Mucosa of descending colon (tissue), 3 donors: ENCODE results near the gene TLR6. TPM values are rescaled to one million over a fixed set of nuclear protein-coding genes. Genes with fewer than 3 reads are reported as not detected.

ENCODE experiments used
- ATAC-seq: fragments of 200-7000 bp; cut with Tn5 transposase; one replicate; pipeline ENCODE4 v1.9.1; 2020; ENCODE audit warnings: mild to moderate bottlenecking, moderate library complexity
- DNase-seq, 3 donors: peaks; one replicate each; pipeline ENCODE4 v3.0.0-alpha.2; 2020
- H3K36me3 ChIP-seq: fragments of 200-600 bp; one replicate; pipeline ENCODE4 v1.8.0; 2021; ENCODE audit warnings: low read depth, mild to moderate bottlenecking
- H3K4me1 ChIP-seq: fragments of 200-600 bp; one replicate; pipeline ENCODE4 v1.8.0; 2021; ENCODE audit warnings: low read depth, mild to moderate bottlenecking
- H3K4me3 ChIP-seq: fragments of 200-600 bp; one replicate; pipeline ENCODE4 v1.8.0; 2021; ENCODE audit warnings: mild to moderate bottlenecking
- H3K9me3 ChIP-seq: fragments of 200-600 bp; one replicate; pipeline ENCODE4 v1.8.0; 2021; ENCODE audit warnings: mild to moderate bottlenecking
- intact Hi-C, 2 donors: fragments of 100-400 bp; cut with DNase I in 1 of 2; cut with micrococcal nuclease in 1 of 2; formaldehyde crosslinking; loops; one replicate each; pipeline versions ENCODE4 v1.11.0 to v1.11.1; 2022; cut with DNase I, micrococcal nuclease
- total RNA-seq, 3 donors: library from RNA; stranded (reverse); fragmentation: NEBNext Ultra II Directional in 2 of 3; extraction: Animal tissue kit (Norgen Biotek cat#: 25700) in 2 of 3; gene quantifications; one replicate each; pipeline versions ENCODE4 v1.2.1 to v1.2.4, GENCODE V29; 2021 to 2023
- TF ChIP-seq, protein P1 (sequence below): fragments of 200-600 bp; IDR thresholded peaks from one replicate; pipeline ENCODE4 v1.8.0; 2022; ENCODE audit warnings: antibody characterized with exemption, mild to moderate bottlenecking
- donor health status: DM: no; HTN: no; CAD: no; lungs with moderate emphysema.
- donor health status: DM: no; HTN: no; CAD: no.
- donor health status: DM: no; HTN: yes; CAD: no.

Gene TLR6
- total RNA-seq, 3 donors from 2014 or later = 1.3 to 3.6 (median 2.3) TPM

DNA sequence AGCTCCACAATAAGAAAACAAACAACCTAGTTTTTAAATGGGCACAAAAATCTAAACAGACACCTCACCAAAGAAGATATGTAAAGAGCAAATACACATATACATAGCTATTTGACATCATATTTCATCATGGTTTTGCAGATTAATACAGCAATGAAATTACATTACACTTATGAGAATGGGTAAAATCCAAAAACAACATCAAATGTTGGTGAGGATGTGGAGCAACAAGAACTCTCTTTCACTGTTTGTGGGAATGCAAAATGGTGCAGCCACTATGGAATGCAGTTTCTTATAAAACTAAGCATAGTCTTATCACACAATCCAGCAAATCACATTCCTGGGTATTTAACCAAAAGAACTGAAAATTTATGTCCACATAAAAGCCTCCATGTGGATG, 25.0 kb downstream of the TLR6 start:
- no peak for DNase-seq
- TF ChIP-seq, protein P1, sequence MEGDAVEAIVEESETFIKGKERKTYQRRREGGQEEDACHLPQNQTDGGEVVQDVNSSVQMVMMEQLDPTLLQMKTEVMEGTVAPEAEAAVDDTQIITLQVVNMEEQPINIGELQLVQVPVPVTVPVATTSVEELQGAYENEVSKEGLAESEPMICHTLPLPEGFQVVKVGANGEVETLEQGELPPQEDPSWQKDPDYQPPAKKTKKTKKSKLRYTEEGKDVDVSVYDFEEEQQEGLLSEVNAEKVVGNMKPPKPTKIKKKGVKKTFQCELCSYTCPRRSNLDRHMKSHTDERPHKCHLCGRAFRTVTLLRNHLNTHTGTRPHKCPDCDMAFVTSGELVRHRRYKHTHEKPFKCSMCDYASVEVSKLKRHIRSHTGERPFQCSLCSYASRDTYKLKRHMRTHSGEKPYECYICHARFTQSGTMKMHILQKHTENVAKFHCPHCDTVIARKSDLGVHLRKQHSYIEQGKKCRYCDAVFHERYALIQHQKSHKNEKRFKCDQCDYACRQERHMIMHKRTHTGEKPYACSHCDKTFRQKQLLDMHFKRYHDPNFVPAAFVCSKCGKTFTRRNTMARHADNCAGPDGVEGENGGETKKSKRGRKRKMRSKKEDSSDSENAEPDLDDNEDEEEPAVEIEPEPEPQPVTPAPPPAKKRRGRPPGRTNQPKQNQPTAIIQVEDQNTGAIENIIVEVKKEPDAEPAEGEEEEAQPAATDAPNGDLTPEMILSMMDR = no peak
- Histone ChIP-seq H3K36me3 (no peaks in the 10 kb centered on the region), H3K4me1 (no peaks in the 10 kb centered on the region), H3K4me3 (no peak overlapping the region), H3K9me3 (peaks cover 7% of the 10 kb centered on the region)
- ATAC-seq = no peak
- intact Hi-C loops = no loop called here

GRCh38 chr4:38829237-38829636, 27.4 kb downstream of the TLR6 start:
- intact Hi-C loops = no loop called here
- Histone ChIP-seq H3K9me3 (peaks cover 2% of the 10 kb centered on the region), H3K4me3 (no peak overlapping the region), H3K36me3 (no peaks in the 10 kb centered on the region), H3K4me1 (no peaks in the 10 kb centered on the region)
- DNase-seq (no peak), ATAC-seq (no peak)
- TF ChIP-seq, protein P1 = no peak

- Histone ChIP-seq H3K9me3 (no peaks in the 10 kb centered on the region), H3K36me3 (no peaks in the 10 kb centered on the region), H3K4me3 (no peak overlapping the region), H3K4me1 (no peaks in the 10 kb centered on the region)
- DNase-seq (no peak), ATAC-seq (no peak)
- TF ChIP-seq, protein P1 = no peak
- intact Hi-C loops = no loop called here
Observed at GRCh38 chr4:38823766-38824165, 32.9 kb downstream of the TLR6 start.

GRCh38 chr4:38822748-38823303, 33.8 kb downstream of the TLR6 start:
- no peaks in the 10 kb centered on the region for H3K9me3 ChIP-seq
- no peak overlapping the region for H3K4me3 ChIP-seq
- no peak for DNase-seq
- no peak for ATAC-seq
- H3K36me3 ChIP-seq = no peaks in the 10 kb centered on the region
- no peaks in the 10 kb centered on the region for H3K4me1 ChIP-seq
- TF ChIP-seq, protein P1 = no peak
- intact Hi-C loops = no loop called here

DNA sequence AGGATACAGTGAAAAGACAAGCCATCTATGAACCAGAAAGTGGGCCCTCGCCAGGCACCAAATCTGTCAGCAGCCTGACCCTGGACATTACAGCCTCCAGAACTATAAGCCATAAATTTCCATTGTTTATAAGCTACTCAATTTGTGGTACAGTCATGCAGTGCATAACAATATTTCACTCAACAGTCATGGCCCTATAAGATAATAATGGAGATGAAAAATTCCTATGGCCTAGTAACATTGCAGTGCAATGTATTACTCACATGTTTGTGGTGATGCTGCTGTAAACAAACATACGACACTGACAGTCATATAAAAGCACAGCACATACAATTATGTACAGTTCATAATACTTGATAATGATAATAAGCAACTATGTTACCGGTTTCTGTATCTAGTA, 34.9 kb downstream of the TLR6 start:
- no peaks in the 10 kb centered on the region for H3K36me3 ChIP-seq
- intact Hi-C loops = no loop called here
- no peak for DNase-seq

More for the DNA sequence above, 34.9 kb downstream of the TLR6 start:
- H3K9me3 ChIP-seq = no peaks in the 10 kb centered on the region
- ATAC-seq = no peak
- TF ChIP-seq, protein P1 = no peak
- no peak overlapping the region for H3K4me3 ChIP-seq
- H3K4me1 ChIP-seq = no peaks in the 10 kb centered on the region
